Astrocyte of the spinal cord (primary cell): Measurements from ENCODE around the gene USP25.

Experiments
- DNase-seq: peaks from one replicate; pipeline ENCODE4 v3.0.0; 2011; ENCODE audit warnings: low read depth, low spot score
- H3K4me3 ChIP-seq: 2 replicates; pipeline ENCODE4 v1.5.1; 2011; ENCODE audit warnings: low read depth, mild to moderate bottlenecking, low read length, moderate library complexity
- CTCF ChIP-seq: IDR thresholded peaks from 2 replicates; pipeline ENCODE4 v1.5.1; 2012; ENCODE audit warnings: low read depth, mild to moderate bottlenecking, low read length, inconsistent platforms
- in situ Hi-C: cut with HindIII; loops from 2 replicates; pipeline ENCODE4 v1.10.0; 2017; ENCODE audit warnings: low sequenced_read_pairs

The USP25 gene

DNA sequence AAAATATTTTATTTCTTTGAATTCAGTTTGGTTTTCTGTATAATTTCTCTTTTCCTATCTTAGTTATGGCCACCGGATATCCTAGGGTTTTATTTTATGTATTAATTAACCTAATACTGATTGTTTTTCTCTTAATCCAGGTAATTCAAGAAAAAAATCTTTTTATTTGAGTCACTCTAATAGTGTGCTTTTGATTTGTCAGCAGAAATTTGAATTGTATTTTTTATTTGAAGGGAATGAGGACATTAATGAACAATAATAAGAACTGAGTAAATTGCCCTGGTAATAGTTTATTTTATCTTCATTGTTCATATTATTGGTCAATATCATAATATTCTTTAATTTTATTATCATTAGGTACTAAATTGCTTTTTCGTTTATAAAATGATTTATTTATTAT lies 120.1 kb downstream of the USP25 start:
- no peak for DNase-seq
- in situ Hi-C loops: no loop called here
- H3K4me3 ChIP-seq: no peak overlapping the region
- no peak for TF ChIP-seq CTCF

- no peak overlapping the region for H3K4me3 ChIP-seq
- in situ Hi-C loops: no loop called here
- TF ChIP-seq CTCF: no peak
- peak; percentile 65 for DNase-seq
Observed at GRCh38 chr21:15850645-15851044, 120.9 kb downstream of the USP25 start.

- TF ChIP-seq CTCF: no peak
- no peak for DNase-seq
- in situ Hi-C loops: no loop called here
- H3K4me3 ChIP-seq: no peak overlapping the region
Observed at GRCh38 chr21:15852146-15852545, 122.4 kb downstream of the USP25 start.

DNA sequence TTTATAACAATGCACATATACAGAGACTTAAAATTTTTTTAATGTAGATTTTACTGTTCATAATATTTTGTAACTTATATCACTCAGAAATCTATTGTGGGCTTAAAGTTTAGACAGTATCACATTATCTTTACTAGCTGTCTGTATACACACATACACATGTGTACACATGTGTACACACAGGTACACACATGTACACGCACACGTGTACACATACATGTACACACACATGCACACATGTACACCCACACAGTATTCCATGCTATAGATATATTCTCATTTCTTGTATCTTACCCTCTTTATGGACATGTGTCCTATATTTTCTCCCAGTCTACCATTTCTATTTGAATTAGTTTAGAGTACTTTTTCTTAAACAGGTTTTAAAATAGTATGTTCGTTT lies 123.3 kb downstream of the USP25 start:
- DNase-seq: no peak
- no peak for TF ChIP-seq CTCF
- H3K4me3 ChIP-seq: no peak overlapping the region
- in situ Hi-C loops: no loop called here

- no peak for DNase-seq
- H3K4me3 ChIP-seq: no peak overlapping the region
- TF ChIP-seq CTCF: no peak
- in situ Hi-C loops: no loop called here
Observed at GRCh38 chr21:15856813-15857212, 127.0 kb downstream of the USP25 start.

GRCh38 chr21:15857740-15858139 lies 128.0 kb downstream of the USP25 start:
- in situ Hi-C loops: no loop called here
- no peak for TF ChIP-seq CTCF
- no peak overlapping the region for H3K4me3 ChIP-seq
- DNase-seq: no peak

GRCh38 chr21:15860541-15860940 lies 130.8 kb downstream of the USP25 start:
- DNase-seq: no peak
- no peak for TF ChIP-seq CTCF
- no peak overlapping the region for H3K4me3 ChIP-seq
- in situ Hi-C loops: no loop called here
